ENCODE results near the gene PCDHGB2.

The PCDHGB2 gene

GRCh38 chr5:141356950-141357349 lies 2.8 kb upstream of the PCDHGB2 start:
- no peaks in the 10 kb centered on the region for H3K27me3 ChIP-seq (ENCODE audit: insufficient read depth, low read depth)
- no peaks in the 10 kb centered on the region for H4K20me1 ChIP-seq (ENCODE audit: insufficient read depth)
- no peak overlapping the region for H3K4me2 ChIP-seq
- no peaks in the 10 kb centered on the region for H3K36me3 ChIP-seq (ENCODE audit: insufficient read depth)
- H3K9ac ChIP-seq, result no peak overlapping the region
- H2AFZ ChIP-seq (ENCODE audit: low read depth), result no peak overlapping the region
- no peaks in the 10 kb centered on the region for H3K79me2 ChIP-seq (ENCODE audit: insufficient read depth, low read depth)
- H3K4me3 ChIP-seq (IDR thresholded peaks at IDR 0.05; ENCODE audit: insufficient read depth, low read depth, low read length), result no peak overlapping the region
- TF ChIP-seq, protein P1, sequence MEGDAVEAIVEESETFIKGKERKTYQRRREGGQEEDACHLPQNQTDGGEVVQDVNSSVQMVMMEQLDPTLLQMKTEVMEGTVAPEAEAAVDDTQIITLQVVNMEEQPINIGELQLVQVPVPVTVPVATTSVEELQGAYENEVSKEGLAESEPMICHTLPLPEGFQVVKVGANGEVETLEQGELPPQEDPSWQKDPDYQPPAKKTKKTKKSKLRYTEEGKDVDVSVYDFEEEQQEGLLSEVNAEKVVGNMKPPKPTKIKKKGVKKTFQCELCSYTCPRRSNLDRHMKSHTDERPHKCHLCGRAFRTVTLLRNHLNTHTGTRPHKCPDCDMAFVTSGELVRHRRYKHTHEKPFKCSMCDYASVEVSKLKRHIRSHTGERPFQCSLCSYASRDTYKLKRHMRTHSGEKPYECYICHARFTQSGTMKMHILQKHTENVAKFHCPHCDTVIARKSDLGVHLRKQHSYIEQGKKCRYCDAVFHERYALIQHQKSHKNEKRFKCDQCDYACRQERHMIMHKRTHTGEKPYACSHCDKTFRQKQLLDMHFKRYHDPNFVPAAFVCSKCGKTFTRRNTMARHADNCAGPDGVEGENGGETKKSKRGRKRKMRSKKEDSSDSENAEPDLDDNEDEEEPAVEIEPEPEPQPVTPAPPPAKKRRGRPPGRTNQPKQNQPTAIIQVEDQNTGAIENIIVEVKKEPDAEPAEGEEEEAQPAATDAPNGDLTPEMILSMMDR (conservative IDR thresholded peaks at IDR 0.05; ENCODE audit: low read depth, low read length), result no peak
- no peaks in the 10 kb centered on the region for H3K4me1 ChIP-seq (ENCODE audit: low read depth, poor library complexity, severe bottlenecking)
- H3K27ac ChIP-seq, result no peak overlapping the region

GRCh38 chr5:141360685-141361084 lies 891 bp downstream of the PCDHGB2 start:
- H3K4me2 ChIP-seq, result no peak overlapping the region
- no peaks in the 10 kb centered on the region for H3K4me1 ChIP-seq (ENCODE audit: low read depth, poor library complexity, severe bottlenecking)
- H3K36me3 ChIP-seq (ENCODE audit: insufficient read depth), result no peaks in the 10 kb centered on the region
- H3K27ac ChIP-seq, result no peak overlapping the region
- no peaks in the 10 kb centered on the region for H4K20me1 ChIP-seq (ENCODE audit: insufficient read depth)
- H3K9ac ChIP-seq, result no peak overlapping the region
- H2AFZ ChIP-seq (ENCODE audit: low read depth), result no peak overlapping the region
- no peaks in the 10 kb centered on the region for H3K79me2 ChIP-seq (ENCODE audit: insufficient read depth, low read depth)
- no peak overlapping the region for H3K4me3 ChIP-seq (IDR thresholded peaks at IDR 0.05; ENCODE audit: insufficient read depth, low read depth, low read length)
- TF ChIP-seq, protein P1 (conservative IDR thresholded peaks at IDR 0.05; ENCODE audit: low read depth, low read length), result no peak
- H3K27me3 ChIP-seq (ENCODE audit: insufficient read depth, low read depth), result no peaks in the 10 kb centered on the region

DNA sequence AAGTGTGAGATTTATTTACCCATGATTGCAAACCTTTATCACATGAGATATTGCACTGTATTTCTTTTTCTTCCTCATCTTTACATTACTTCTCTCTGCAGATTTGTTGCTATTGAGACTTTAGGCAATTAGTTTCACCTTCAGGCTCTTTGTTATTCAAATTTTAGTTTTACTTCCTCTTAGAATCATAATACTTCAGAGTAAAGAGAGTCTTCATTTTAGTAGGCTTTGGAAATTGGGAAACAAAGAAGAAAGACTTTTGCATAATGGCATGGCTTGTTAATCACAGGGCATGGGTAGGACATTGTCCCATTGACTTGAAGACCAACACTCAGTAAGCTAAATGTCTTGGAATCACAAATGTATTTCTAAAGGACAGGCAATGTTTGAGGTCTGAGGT lies 2.9 kb downstream of the PCDHGB2 start:
- no peaks in the 10 kb centered on the region for H3K36me3 ChIP-seq (ENCODE audit: insufficient read depth)
- no peak overlapping the region for H2AFZ ChIP-seq (ENCODE audit: low read depth)
- no peak overlapping the region for H3K4me2 ChIP-seq
- H3K27me3 ChIP-seq (ENCODE audit: insufficient read depth, low read depth), result no peaks in the 10 kb centered on the region
- no peaks in the 10 kb centered on the region for H3K79me2 ChIP-seq (ENCODE audit: insufficient read depth, low read depth)
- no peaks in the 10 kb centered on the region for H4K20me1 ChIP-seq (ENCODE audit: insufficient read depth)
- no peak overlapping the region for H3K9ac ChIP-seq
- H3K4me3 ChIP-seq (IDR thresholded peaks at IDR 0.05; ENCODE audit: insufficient read depth, low read depth, low read length), result no peak overlapping the region
- no peak overlapping the region for H3K27ac ChIP-seq
- no peaks in the 10 kb centered on the region for H3K4me1 ChIP-seq (ENCODE audit: low read depth, poor library complexity, severe bottlenecking)
- TF ChIP-seq, protein P1 (conservative IDR thresholded peaks at IDR 0.05; ENCODE audit: low read depth, low read length), result no peak

GRCh38 chr5:141363952-141364660 lies 4.3 kb downstream of the PCDHGB2 start, which contains the start of gene PCDHGA5:
Gene PCDHGA5, plus strand, starts transcription at chr5:141364162. Its CDS starts 169 bp downstream, at chr5:141364331.
- no peak within 1 kb of the TSS for H2AFZ ChIP-seq (ENCODE audit: low read depth)
- H3K4me1 ChIP-seq (ENCODE audit: low read depth, poor library complexity, severe bottlenecking), result no peaks in the 10 kb centered on the region
- H4K20me1 ChIP-seq (ENCODE audit: insufficient read depth), result no peaks in the 10 kb centered on the region
- no peaks in the 10 kb centered on the region for H3K79me2 ChIP-seq (ENCODE audit: insufficient read depth, low read depth)
- H3K27me3 ChIP-seq (ENCODE audit: insufficient read depth, low read depth), result no peaks in the 10 kb centered on the region
- TF ChIP-seq, protein P1 (conservative IDR thresholded peaks at IDR 0.05; ENCODE audit: low read depth, low read length), result no peak
- no peak within 1 kb of the TSS for H3K4me2 ChIP-seq
- H3K9ac ChIP-seq, result no peak within 1 kb of the TSS
- no peak within 1 kb of the TSS for H3K27ac ChIP-seq
- no peak within 1 kb of the TSS for H3K4me3 ChIP-seq (IDR thresholded peaks at IDR 0.05; ENCODE audit: insufficient read depth, low read depth, low read length)
- H3K36me3 ChIP-seq (ENCODE audit: insufficient read depth), result no peaks in the 10 kb centered on the region

All from KMS-11 (cell line).